Islet precursor cell (in vitro differentiated cells): ENCODE results near the gene TSPAN33.
"Not testable (repeated sequence)": the region's sequence is repeated elsewhere in the genome, so short reads cannot be mapped to it uniquely, and the experiment has no call there.

Experiments
- DNase-seq: peaks from one replicate; pipeline ENCODE4 v3.0.0-alpha.2; 2018

TSPAN33 gene

GRCh38 chr7:129173861-129174260, 29.4 kb downstream of the TSPAN33 start:
- not testable (repeated sequence) for DNase-seq

- DNase-seq: peak; percentile 10
Observed at GRCh38 chr7:129176916-129177710, 32.6 kb downstream of the TSPAN33 start.

- DNase-seq: no peak
Observed at GRCh38 chr7:129184981-129185670, 40.6 kb downstream of the TSPAN33 start.

GRCh38 chr7:129186749-129187260, 42.3 kb downstream of the TSPAN33 start:
- no peak for DNase-seq

- DNase-seq: no peak
Observed at GRCh38 chr7:129187681-129188371, 43.3 kb downstream of the TSPAN33 start.

GRCh38 chr7:129188372-129188891, 43.9 kb downstream of the TSPAN33 start, which contains the start of gene SMO:
Gene SMO, plus strand, starts transcription at chr7:129188633. Its CDS starts 519 bp downstream, at chr7:129189152.
- peak; percentile 91 for DNase-seq

GRCh38 chr7:129188892-129189660, 44.6 kb downstream of the TSPAN33 start:
- peak; percentile 63 for DNase-seq

GRCh38 chr7:129189661-129190310, 45.3 kb downstream of the TSPAN33 start:
- DNase-seq: no peak

GRCh38 chr7:129191272-129191671, 46.8 kb downstream of the TSPAN33 start:
- peak; percentile 37 for DNase-seq

GRCh38 chr7:129193892-129194291, 49.4 kb downstream of the TSPAN33 start:
- DNase-seq: no peak

GRCh38 chr7:129197771-129198170, 53.3 kb downstream of the TSPAN33 start:
- DNase-seq: no peak

- no peak for DNase-seq
Observed at GRCh38 chr7:129199406-129199805, 54.9 kb downstream of the TSPAN33 start.

GRCh38 chr7:129202058-129202777, 57.7 kb downstream of the TSPAN33 start:
- DNase-seq: no peak

GRCh38 chr7:129203050-129203741, 58.7 kb downstream of the TSPAN33 start:
- no peak for DNase-seq

- no peak for DNase-seq
Observed at GRCh38 chr7:129205126-129205818, 60.8 kb downstream of the TSPAN33 start.

- no peak for DNase-seq
Observed at GRCh38 chr7:129205987-129206785, 61.7 kb downstream of the TSPAN33 start.

- peak; percentile 53 for DNase-seq
Observed at GRCh38 chr7:129208667-129209066, 64.2 kb downstream of the TSPAN33 start.

GRCh38 chr7:129209067-129209926, 64.8 kb downstream of the TSPAN33 start:
- no peak for DNase-seq
